Esophagus squamous epithelium (tissue), 5 donors: ENCODE data around the gene SH3GL2. TPM values are rescaled to one million over a fixed set of nuclear protein-coding genes. Genes with fewer than 3 reads are reported as not detected.

Experiments
- DNase-seq: peaks from one replicate; lab custom pipeline; 2025; lab: John Stamatoyannopoulos, UW
- H3K27ac ChIP-seq, 4 donors: fragments of 200-600 bp; sonication (generic); one replicate each; pipeline ENCODE4 v1.5.1; 2016 to 2019; ENCODE audit warnings: mild to moderate bottlenecking in 1 of 4
- H3K27me3 ChIP-seq, 4 donors: fragments of 200-600 bp; sonication (generic); 1 replicate in 3 of 4; 2 replicates in 1 of 4; pipeline versions ENCODE4 v1.5.1 to v1.6.0; 2017 to 2021; ENCODE audit warnings: antibody characterized with exemption in 1 of 4
- H3K36me3 ChIP-seq, 3 donors: fragments of 200-600 bp; sonication (generic); one replicate each; pipeline ENCODE4 v1.5.1; 2016 to 2019
- H3K4me1 ChIP-seq, 3 donors: fragments of 200-600 bp; sonication (generic); one replicate each; pipeline ENCODE4 v1.5.1; 2017 to 2019
- H3K4me3 ChIP-seq, 4 donors: fragments of 200-600 bp; sonication (generic); 1 replicate in 3 of 4; 2 replicates in 1 of 4; pipeline ENCODE4 v1.5.1; 2016 to 2019; ENCODE audit warnings: mild to moderate bottlenecking in 2 of 4, moderate library complexity in 1 of 4
- H3K9me3 ChIP-seq, 3 donors: fragments of 200-600 bp; sonication (generic); one replicate each; pipeline ENCODE4 v1.5.1; 2016 to 2019
- CTCF ChIP-seq, 6 experiments: fragments of 450-650 bp in 4 of 6; fragments of 200-600 bp in 2 of 6; sonication (generic) in 2 of 6; IDR thresholded peaks; one replicate each; pipeline ENCODE4 v1.5.1; 2016 to 2019; ENCODE audit warnings: antibody characterized with exemption in 6 of 6, mild to moderate bottlenecking in 4 of 6, moderate library complexity in 4 of 6
- POLR2A ChIP-seq, 4 donors: fragments of 450-650 bp; IDR thresholded peaks; one replicate each; pipeline ENCODE4 v1.6.1; 2017; ENCODE audit warnings: antibody characterized with exemption in 4 of 4, mild to moderate bottlenecking in 4 of 4, moderate library complexity in 3 of 4
- WGBS, 2 donors: methylation state at CpG; one replicate each; pipeline ENCODE4 v1.1.5; 2018; 5-methylcytosine and 5-hydroxymethylcytosine counted together
- intact Hi-C: fragments of 100-400 bp; cut with DNase I; formaldehyde crosslinking; loops from one replicate; pipeline ENCODE4 v1.15.0; 2022
- total RNA-seq, 4 donors: library from RNA; depleted of rRNA; stranded (reverse); fragments of >200 nt; gene quantifications; one replicate each; pipeline ENCODE4 v1.1.0, GENCODE V29; 2016
- donor health status: DM: yes; HTN: yes; CAD: no.

SH3GL2 gene
- total RNA-seq, 4 donors from 2014 or later = 0.19 TPM; not detected in 3

GRCh38 chr9:17839776-17840175 lies 260.9 kb downstream of the SH3GL2 start:
- WGBS, 2 donors = 42 to 54% methylated on average over 5 of the region's 5 CpGs
- no peak overlapping the region for H3K4me3 ChIP-seq
- no peaks in the 10 kb centered on the region for H3K4me1 ChIP-seq
- no peak overlapping the region for H3K27ac ChIP-seq
- no peaks in the 10 kb centered on the region for H3K36me3 ChIP-seq
- H3K9me3 ChIP-seq = no peaks in the 10 kb centered on the region
- no peaks in the 10 kb centered on the region for H3K27me3 ChIP-seq
- intact Hi-C loops = no loop called here
- TF ChIP-seq CTCF (IDR thresholded peaks at IDR 0.05) (no peak), POLR2A (IDR thresholded peaks at IDR 0.05) (no peak)
- DNase-seq = no peak

- Histone ChIP-seq H3K27ac (no peak overlapping the region), H3K4me1 (no peaks in the 10 kb centered on the region), H3K9me3 (no peaks in the 10 kb centered on the region), H3K4me3 (no peak overlapping the region), H3K27me3 (no peaks in the 10 kb centered on the region), H3K36me3 (no peaks in the 10 kb centered on the region)
- TF ChIP-seq POLR2A (IDR thresholded peaks at IDR 0.05) (no peak), CTCF (IDR thresholded peaks at IDR 0.05) (no peak)
- intact Hi-C loops = no loop called here
- 83 to 86% methylated on average over 1 of the region's 1 CpG for WGBS, 2 donors
- DNase-seq = no peak
Measured at GRCh38 chr9:17843236-17843635, 264.4 kb downstream of the SH3GL2 start.
